Mesendoderm (in vitro differentiated cells): Measurements from ENCODE around the gene TXN.

Source experiments
- DNase-seq: peaks from one replicate; pipeline ENCODE4 v3.0.0; 2013
- H2AK5ac ChIP-seq: 2 replicates; pipeline ENCODE4 v1.6.1; 2013; ENCODE audit warnings: low read length, inconsistent platforms
- H2BK120ac ChIP-seq: 2 replicates; pipeline ENCODE4 v1.6.1; 2013; ENCODE audit warnings: low read depth, mild to moderate bottlenecking, low read length, moderate library complexity, mixed read lengths
- H2BK15ac ChIP-seq: replicated peaks from 2 replicates; pipeline ENCODE4 v1.6.1; 2013; ENCODE audit warnings: low read depth, mild to moderate bottlenecking, moderate library complexity
- H2BK5ac ChIP-seq: 2 replicates; pipeline ENCODE4 v1.6.1; 2013; ENCODE audit warnings: low read length, inconsistent platforms
- H3K18ac ChIP-seq: 2 replicates; pipeline ENCODE4 v1.6.1; 2013; ENCODE audit warnings: mild to moderate bottlenecking, low read length, mixed read lengths
- H3K23ac ChIP-seq: one replicate; pipeline ENCODE4 v1.6.1; 2013; ENCODE audit warnings: low read length
- H3K27ac ChIP-seq: 2 replicates; pipeline ENCODE4 v1.5.1; 2013; ENCODE audit warnings: low read depth, mild to moderate bottlenecking, inconsistent platforms, low read length, moderate library complexity
- H3K27me3 ChIP-seq: 2 replicates; pipeline ENCODE4 v1.6.1; 2013; ENCODE audit warnings: low read length, control low read depth, mild to moderate bottlenecking, inconsistent platforms; ENCODE audit not compliant: insufficient read depth, poor library complexity
- H3K36me3 ChIP-seq: 2 replicates; pipeline ENCODE4 v1.6.1; 2013; ENCODE audit warnings: low read length, inconsistent platforms; ENCODE audit not compliant: control insufficient read depth, insufficient read depth
- H3K4ac ChIP-seq: one replicate; pipeline ENCODE4 v1.6.1; 2013; ENCODE audit warnings: low read depth, mild to moderate bottlenecking, low read length, moderate library complexity
- H3K4me1 ChIP-seq: 2 replicates; pipeline ENCODE4 v1.6.1; 2013; ENCODE audit warnings: low read depth, low read length, inconsistent platforms; ENCODE audit not compliant: control insufficient read depth
- H3K4me2 ChIP-seq: 2 replicates; pipeline ENCODE4 v1.6.1; 2013; ENCODE audit warnings: low read length
- H3K4me3 ChIP-seq: 2 replicates; pipeline ENCODE4 v1.5.1; 2013; ENCODE audit warnings: mild to moderate bottlenecking, low read length
- H3K56ac ChIP-seq: one replicate; pipeline ENCODE4 v1.6.1; 2013; ENCODE audit warnings: low read length
- H3K79me1 ChIP-seq: 2 replicates; pipeline ENCODE4 v1.6.1; 2013; ENCODE audit warnings: low read length, inconsistent platforms
- H3K79me2 ChIP-seq: 2 replicates; pipeline ENCODE4 v1.6.1; 2013; ENCODE audit warnings: mild to moderate bottlenecking, low read length; ENCODE audit not compliant: control insufficient read depth, insufficient read depth
- H3K9ac ChIP-seq: 2 replicates; pipeline ENCODE4 v1.6.1; 2013; ENCODE audit warnings: low read length, inconsistent platforms
- H4K5ac ChIP-seq: one replicate; pipeline ENCODE4 v1.6.1; 2013; ENCODE audit warnings: low read length
- H4K8ac ChIP-seq: one replicate; pipeline ENCODE4 v1.6.1; 2013; ENCODE audit warnings: low read depth, mild to moderate bottlenecking, control low read depth, low read length, moderate library complexity
- WGBS: extraction: QIAGEN DNeasy Blood & Tissue Kit; methylation state at CpG from one replicate; pipeline ENCODE4 v1.1.7; 2013; ENCODE audit warnings: low lambda C conversion rate, missing lambda C conversion rate; ENCODE audit not compliant: insufficient coverage; ENCODE audit errors: extremely low coverage; 5-methylcytosine and 5-hydroxymethylcytosine counted together

The TXN gene

GRCh38 chr9:110214586-110215355, 41.5 kb downstream of the TXN start:
- Histone ChIP-seq H3K27me3 (no peaks in the 10 kb centered on the region), H3K79me1 (no peaks in the 10 kb centered on the region), H4K5ac (no peak overlapping the region), H3K79me2 (no peaks in the 10 kb centered on the region), H2BK5ac (no peak overlapping the region), H3K9ac (no peak overlapping the region), H3K27ac (no peak overlapping the region), H2BK15ac (no peak overlapping the region), H2BK120ac (no peak overlapping the region), H3K4me3 (no peak overlapping the region), H3K4me2 (no peak overlapping the region), H4K8ac (no peak overlapping the region), H3K36me3 (no peaks in the 10 kb centered on the region), H2AK5ac (no peak overlapping the region), H3K56ac (no peak overlapping the region), H3K18ac (no peak overlapping the region), H3K4me1 (no peaks in the 10 kb centered on the region), H3K23ac (no peak overlapping the region), H3K4ac (no peak overlapping the region)
- no peak for DNase-seq
- no CpG with 5 or more reads among the region's 2 CpGs for WGBS

DNA sequence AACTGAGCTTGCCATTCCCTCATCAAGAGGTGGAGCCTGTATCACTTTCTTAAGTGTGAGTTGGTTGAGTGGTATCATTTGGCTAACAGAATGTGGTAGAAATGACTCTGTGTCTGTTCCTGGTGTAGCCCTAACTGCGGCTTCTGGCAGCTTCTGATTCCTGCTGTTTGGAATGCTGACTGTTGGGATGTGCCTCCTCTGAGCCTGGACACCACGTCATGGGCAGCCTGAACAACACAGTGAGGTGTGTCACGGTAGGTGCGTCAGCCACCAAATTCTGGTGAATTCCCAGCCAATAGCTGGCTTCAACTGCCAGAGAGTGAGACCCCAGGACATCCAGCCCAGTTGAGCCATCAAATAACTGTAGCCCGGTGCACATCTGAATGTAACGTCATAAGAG, 42.2 kb downstream of the TXN start:
- Histone ChIP-seq H3K18ac (no peak overlapping the region), H3K27me3 (no peaks in the 10 kb centered on the region), H3K27ac (no peak overlapping the region), H3K79me2 (no peaks in the 10 kb centered on the region), H3K23ac (no peak overlapping the region), H3K4ac (no peak overlapping the region), H3K4me3 (no peak overlapping the region), H2BK120ac (no peak overlapping the region), H3K4me2 (no peak overlapping the region), H3K56ac (no peak overlapping the region), H3K4me1 (no peaks in the 10 kb centered on the region), H2BK5ac (no peak overlapping the region), H4K5ac (no peak overlapping the region), H3K36me3 (no peaks in the 10 kb centered on the region), H2BK15ac (no peak overlapping the region), H2AK5ac (no peak overlapping the region), H3K79me1 (no peaks in the 10 kb centered on the region), H3K9ac (no peak overlapping the region), H4K8ac (no peak overlapping the region)
- no peak for DNase-seq
- WGBS: no CpG with 5 or more reads among the region's 6 CpGs

DNA sequence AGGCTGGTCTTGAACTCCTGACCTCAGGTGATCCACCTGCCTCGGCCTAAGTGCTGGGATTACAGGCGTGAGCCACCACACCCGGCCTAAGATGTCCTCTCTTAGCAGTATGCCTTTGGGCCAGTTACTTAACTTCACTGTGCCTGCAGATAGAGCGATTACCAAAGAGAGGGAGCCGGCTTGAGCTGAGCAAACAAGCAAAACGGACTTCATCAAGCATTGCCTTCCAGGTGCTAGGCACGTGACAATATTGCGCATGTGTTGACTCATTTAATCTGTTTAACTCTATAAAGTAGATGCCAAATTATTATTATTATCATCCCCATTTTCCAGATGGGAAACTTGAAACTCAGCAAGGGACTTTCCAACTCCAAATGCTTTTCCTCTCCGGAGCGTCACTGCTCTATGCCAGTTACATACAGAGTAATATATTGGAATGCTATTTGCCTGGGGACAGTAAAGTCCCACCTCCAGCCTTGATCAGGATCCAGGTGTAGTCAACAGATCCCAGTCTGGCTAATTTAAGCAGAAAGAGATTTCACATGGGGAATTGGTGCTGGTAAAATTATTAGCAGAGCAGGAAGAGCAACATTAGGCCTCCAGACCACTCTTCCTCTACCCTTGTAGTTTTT, 42.8 kb downstream of the TXN start:
- H3K4me2 ChIP-seq: no peak overlapping the region
- H3K9ac ChIP-seq: no peak overlapping the region
- H3K79me2 ChIP-seq: no peaks in the 10 kb centered on the region
- no peak overlapping the region for H2BK15ac ChIP-seq
- no peak overlapping the region for H3K23ac ChIP-seq
- DNase-seq: no peak
- no peak overlapping the region for H3K27ac ChIP-seq
- no peaks in the 10 kb centered on the region for H3K27me3 ChIP-seq
- no peak overlapping the region for H3K56ac ChIP-seq
- no peaks in the 10 kb centered on the region for H3K36me3 ChIP-seq
- no peak overlapping the region for H3K18ac ChIP-seq
- H3K79me1 ChIP-seq: no peaks in the 10 kb centered on the region
- no peak overlapping the region for H4K5ac ChIP-seq
- no peak overlapping the region for H2BK5ac ChIP-seq
- H2BK120ac ChIP-seq: no peak overlapping the region
- H3K4me3 ChIP-seq: no peak overlapping the region
- H2AK5ac ChIP-seq: no peak overlapping the region
- no peaks in the 10 kb centered on the region for H3K4me1 ChIP-seq
- WGBS: no CpG with 5 or more reads among the region's 10 CpGs
- H4K8ac ChIP-seq: no peak overlapping the region
- H3K4ac ChIP-seq: no peak overlapping the region

DNA sequence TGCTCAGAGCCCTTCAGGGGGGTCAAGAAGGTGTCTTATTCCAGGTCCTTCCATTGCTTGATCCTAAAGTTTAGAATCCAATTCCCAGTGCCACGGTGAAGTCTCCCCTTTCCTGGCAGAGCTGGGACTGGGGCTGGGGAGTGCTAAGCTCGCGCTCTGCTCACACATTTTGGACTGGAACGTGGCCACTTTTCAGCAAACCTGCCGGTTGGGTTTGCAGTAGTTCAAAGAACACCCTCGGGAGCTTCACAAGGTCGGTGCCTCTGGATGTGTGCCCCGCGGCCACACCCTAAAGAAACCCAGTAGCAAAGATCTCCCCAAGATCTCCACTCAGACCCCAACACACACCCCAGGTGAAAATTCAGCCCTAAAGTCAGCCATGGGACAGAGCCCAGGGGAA, 48.3 kb downstream of the TXN start, which contains the start of gene C9orf152:
TSS of gene C9orf152 (minus strand) at position 129 of the 400 bp plus-strand sequence. CDS start 580 bp downstream, outside the sequence.
- no peak within 1 kb of the TSS for H3K18ac ChIP-seq
- H3K56ac ChIP-seq: no peak within 1 kb of the TSS
- H4K8ac ChIP-seq: no peak within 1 kb of the TSS
- WGBS: no CpG with 5 or more reads among the region's 9 CpGs
- no peak within 1 kb of the TSS for H3K4ac ChIP-seq
- no peak within 1 kb of the TSS for H3K9ac ChIP-seq
- no peak within 1 kb of the TSS for H3K4me3 ChIP-seq
- DNase-seq: no peak
- no peak within 1 kb of the TSS for H2BK5ac ChIP-seq
- no peak within 1 kb of the TSS for H2BK120ac ChIP-seq
- H3K27me3 ChIP-seq: no peaks in the 10 kb centered on the region
- no peak within 1 kb of the TSS for H4K5ac ChIP-seq
- H2BK15ac ChIP-seq: no peak within 1 kb of the TSS
- no peaks in the 10 kb centered on the region for H3K79me2 ChIP-seq
- no peaks in the 10 kb centered on the region for H3K4me1 ChIP-seq
- no peak within 1 kb of the TSS for H3K23ac ChIP-seq
- no peaks in the 10 kb centered on the region for H3K36me3 ChIP-seq
- no peak within 1 kb of the TSS for H3K27ac ChIP-seq
- H3K79me1 ChIP-seq: no peaks in the 10 kb centered on the region
- no peak within 1 kb of the TSS for H3K4me2 ChIP-seq
- no peak within 1 kb of the TSS for H2AK5ac ChIP-seq

- no peaks in the 10 kb centered on the region for H3K4me1 ChIP-seq
- H3K27me3 ChIP-seq: no peaks in the 10 kb centered on the region
- WGBS: no CpG with 5 or more reads among the region's 6 CpGs
Measured at GRCh38 chr9:110207071-110207641, 49.2 kb downstream of the TXN start.

More at GRCh38 chr9:110207071-110207641, 49.2 kb downstream of the TXN start:
- Histone ChIP-seq H3K9ac (no peak overlapping the region), H2AK5ac (no peak overlapping the region), H3K79me2 (no peaks in the 10 kb centered on the region), H3K4me3 (no peak overlapping the region), H3K56ac (no peak overlapping the region), H2BK5ac (no peak overlapping the region), H3K4me2 (no peak overlapping the region), H3K79me1 (no peaks in the 10 kb centered on the region), H3K36me3 (no peaks in the 10 kb centered on the region), H2BK15ac (no peak overlapping the region), H3K27ac (no peak overlapping the region), H4K8ac (no peak overlapping the region), H3K23ac (no peak overlapping the region), H4K5ac (no peak overlapping the region), H2BK120ac (no peak overlapping the region), H3K4ac (no peak overlapping the region), H3K18ac (no peak overlapping the region)
- no peak for DNase-seq
